Thyroid gland (tissue), 4 donors: ENCODE measurements around the gene DEPDC1. TPM values are rescaled to one million over a fixed set of nuclear protein-coding genes. Genes with fewer than 3 reads are reported as not detected.

ENCODE experiments used
- DNase-seq, 2 donors: peaks; one replicate each; pipeline ENCODE4 v3.0.0-alpha.2; 2019
- H3K27ac ChIP-seq, 3 donors: fragments of 200-600 bp; sonication (generic); 1 replicate in 2 of 3; 2 replicates in 1 of 3; pipeline ENCODE4 v1.5.1; 2016 to 2019; ENCODE audit warnings: mild to moderate bottlenecking in 1 of 3, moderate library complexity in 1 of 3
- H3K27me3 ChIP-seq: fragments of 200-600 bp; sonication (generic); one replicate; pipeline ENCODE4 v1.5.1; 2019
- H3K36me3 ChIP-seq, 2 donors: fragments of 200-600 bp; sonication (generic); one replicate each; pipeline ENCODE4 v1.5.1; 2016 to 2019
- H3K4me1 ChIP-seq, 2 donors: fragments of 200-600 bp; sonication (generic); one replicate each; pipeline ENCODE4 v1.5.1; 2017 to 2019
- H3K4me3 ChIP-seq, 3 donors: fragments of 200-600 bp; sonication (generic); replicated peaks in 1 of 3; 1 replicate in 2 of 3; 2 replicates in 1 of 3; pipeline ENCODE4 v1.5.1; 2016; ENCODE audit warnings: mild to moderate bottlenecking in 1 of 3
- H3K9me3 ChIP-seq: fragments of 200-600 bp; sonication (generic); one replicate; pipeline ENCODE4 v1.5.1; 2017
- CTCF ChIP-seq, 6 experiments: fragments of 200-600 bp in 3 of 6; fragments of 450-650 bp in 3 of 6; sonication (generic) in 3 of 6; IDR thresholded peaks; one replicate each; pipeline ENCODE4 v1.5.1; 2016 to 2019; ENCODE audit warnings: antibody characterized with exemption in 6 of 6, mild to moderate bottlenecking in 2 of 6, inconsistent platforms in 1 of 6, moderate library complexity in 1 of 6
- POLR2A ChIP-seq, 2 donors: fragments of 450-650 bp; IDR thresholded peaks; one replicate each; pipeline ENCODE4 v1.6.1; 2017; ENCODE audit warnings: antibody characterized with exemption in 2 of 2, mild to moderate bottlenecking in 2 of 2, moderate library complexity in 1 of 2
- WGBS, 2 donors: methylation state at CpG; one replicate each; pipeline ENCODE4 v1.1.5; 2017; 5-methylcytosine and 5-hydroxymethylcytosine counted together
- intact Hi-C: fragments of 100-400 bp; cut with DNase I; formaldehyde crosslinking; loops from one replicate; pipeline ENCODE4 v1.15.1; 2023
- total RNA-seq, 4 donors: library from RNA; depleted of rRNA; stranded (reverse); fragments of >200 nt; gene quantifications; one replicate each; pipeline ENCODE4 v1.2.3, GENCODE V29; 2016

DEPDC1 gene
- under 1 TPM in 3 of 4 donors, not detected in 1; 0.11 to 0.27 (median 0.13) TPM for total RNA-seq

- intact Hi-C loops: no loop called here
- peak; percentile 97 to 98 for DNase-seq
- H3K9me3 ChIP-seq: no peaks in the 10 kb centered on the region
- H3K36me3 ChIP-seq: no peaks in the 10 kb centered on the region
- 1% methylated on average over 28 to 36 of the region's 64 CpGs for WGBS, 2 donors
- peaks cover 9 to 10% of the 10 kb centered on the region in 2 donors for H3K4me1 ChIP-seq
- H3K27me3 ChIP-seq: no peaks in the 10 kb centered on the region
- TF ChIP-seq CTCF (IDR thresholded peaks at IDR 0.05) (peak in 1 of 6 experiments; percentile 31), POLR2A (IDR thresholded peaks at IDR 0.05) (peak in 1 of 2 donors; percentile 23)
- H3K4me3 ChIP-seq: peak within 1 kb of the TSS; percentile 34 to 79 (median 54)
- H3K27ac ChIP-seq: peak within 1 kb of the TSS; percentile 4 to 49 (median 8)
These were observed at the start of gene DEPDC1 for GRCh38 chr1:68496680-68497357. TSS of gene DEPDC1 (minus strand) at chr1:68497082. CDS start at chr1:68496999, 83 bp downstream.

DNA sequence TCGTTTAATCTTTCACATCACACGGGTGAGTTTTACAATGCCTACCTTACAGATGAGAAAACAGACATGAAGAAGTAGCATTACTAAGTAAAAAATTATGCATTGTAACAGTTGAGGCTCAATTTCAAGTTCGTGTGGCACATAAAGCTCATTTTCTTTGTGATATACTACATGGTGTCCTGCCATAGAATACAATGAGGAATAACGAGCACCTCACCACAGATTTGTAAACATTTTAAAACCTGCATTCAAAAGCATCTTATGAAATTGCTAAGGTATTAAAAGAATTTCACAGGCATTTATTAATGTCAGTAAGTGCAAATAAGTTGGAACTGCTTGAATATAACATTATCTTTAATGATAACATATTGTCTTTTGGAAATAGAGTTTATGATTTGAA is 47.8 kb upstream of the DEPDC1 start:
- intact Hi-C loops: no loop called here
- WGBS, 2 donors: 80 to 84% methylated on average over 4 of the region's 4 CpGs
- no peak for DNase-seq
- H3K4me1 ChIP-seq: no peaks in the 10 kb centered on the region
- no peaks in the 10 kb centered on the region for H3K27me3 ChIP-seq
- no peaks in the 10 kb centered on the region for H3K9me3 ChIP-seq
- no peaks in the 10 kb centered on the region for H3K36me3 ChIP-seq
- TF ChIP-seq POLR2A (IDR thresholded peaks at IDR 0.05) (no peak), CTCF (IDR thresholded peaks at IDR 0.05) (no peak)
- no peak overlapping the region for H3K27ac ChIP-seq
- H3K4me3 ChIP-seq: no peak overlapping the region

- H3K36me3 ChIP-seq: no peaks in the 10 kb centered on the region
- no peak for DNase-seq
- H3K4me3 ChIP-seq: no peak overlapping the region
- H3K9me3 ChIP-seq: no peaks in the 10 kb centered on the region
- H3K27ac ChIP-seq: no peak overlapping the region
- H3K4me1 ChIP-seq: no peaks in the 10 kb centered on the region
- TF ChIP-seq CTCF (IDR thresholded peaks at IDR 0.05) (no peak), POLR2A (IDR thresholded peaks at IDR 0.05) (no peak)
- no peaks in the 10 kb centered on the region for H3K27me3 ChIP-seq
- intact Hi-C loops: no loop called here
These were observed 45.7 kb upstream of the DEPDC1 start for GRCh38 chr1:68542586-68542985.

GRCh38 chr1:68538941-68539340 is 42.1 kb upstream of the DEPDC1 start:
- no peak for DNase-seq
- Histone ChIP-seq H3K4me1 (no peaks in the 10 kb centered on the region), H3K27me3 (no peaks in the 10 kb centered on the region), H3K36me3 (no peaks in the 10 kb centered on the region), H3K9me3 (no peaks in the 10 kb centered on the region), H3K27ac (no peak overlapping the region), H3K4me3 (no peak overlapping the region)
- no peak for TF ChIP-seq POLR2A (IDR thresholded peaks at IDR 0.05)
- TF ChIP-seq CTCF (IDR thresholded peaks at IDR 0.05): no peak
- intact Hi-C loops: no loop called here

GRCh38 chr1:68528243-68528642 is 31.4 kb upstream of the DEPDC1 start:
- 78 to 95% methylated on average over 3 of the region's 3 CpGs for WGBS, 2 donors
- no peak for TF ChIP-seq POLR2A (IDR thresholded peaks at IDR 0.05)

More at GRCh38 chr1:68528243-68528642, 31.4 kb upstream of the DEPDC1 start:
- Histone ChIP-seq H3K36me3 (no peaks in the 10 kb centered on the region), H3K4me3 (no peak overlapping the region), H3K4me1 (no peaks in the 10 kb centered on the region), H3K27me3 (no peaks in the 10 kb centered on the region), H3K9me3 (no peaks in the 10 kb centered on the region), H3K27ac (no peak overlapping the region)
- intact Hi-C loops: no loop called here
- DNase-seq: peak in 1 of 2 donors; percentile 3
